Type B pancreatic cell (in vitro differentiated cells): ENCODE data around the gene AJAP1. TPM values are rescaled to one million over a fixed set of nuclear protein-coding genes. Genes with fewer than 3 reads are reported as not detected.

Experiments
- DNase-seq: peaks from one replicate; pipeline ENCODE4 v3.0.0; 2021; ENCODE audit warnings: mixed read lengths; ENCODE audit not compliant: unreplicated experiment; ENCODE audit errors: extremely low spot score
- H3K27ac Mint-ChIP-seq: 2 replicates; pipeline ENCODE4 v1.8.0; 2021; ENCODE audit warnings: mild to moderate bottlenecking, mixed read lengths
- H3K27me3 Mint-ChIP-seq: 2 replicates; pipeline ENCODE4 v1.8.0; 2021; ENCODE audit warnings: mixed read lengths
- H3K36me3 Mint-ChIP-seq: 2 replicates; pipeline ENCODE4 v1.8.0; 2021; ENCODE audit warnings: mixed read lengths
- H3K4me1 Mint-ChIP-seq: one replicate; pipeline ENCODE4 v1.8.0; 2021; ENCODE audit warnings: mixed read lengths; ENCODE audit not compliant: unreplicated experiment
- H3K4me3 Mint-ChIP-seq: 2 replicates; pipeline ENCODE4 v1.8.0; 2021; ENCODE audit warnings: mild to moderate bottlenecking, mixed read lengths
- H3K9me3 Mint-ChIP-seq: 2 replicates; pipeline ENCODE4 v1.8.0; 2021; ENCODE audit warnings: mixed read lengths
- total RNA-seq: library from RNA; stranded (reverse); gene quantifications from 2 replicates; pipeline ENCODE4 v1.2.1, GENCODE V29; 2021; ENCODE audit warnings: low replicate concordance
- TF ChIP-seq, protein P1 (sequence below): fragments of 200-600 bp; sonication (generic); conservative IDR thresholded peaks from 2 replicates; pipeline ENCODE4 v1.5.0; 2021; ENCODE audit warnings: antibody characterized with exemption, mild to moderate bottlenecking

AJAP1 gene
- total RNA-seq, 1 donor from 2014 or later: 9.5 TPM

DNA sequence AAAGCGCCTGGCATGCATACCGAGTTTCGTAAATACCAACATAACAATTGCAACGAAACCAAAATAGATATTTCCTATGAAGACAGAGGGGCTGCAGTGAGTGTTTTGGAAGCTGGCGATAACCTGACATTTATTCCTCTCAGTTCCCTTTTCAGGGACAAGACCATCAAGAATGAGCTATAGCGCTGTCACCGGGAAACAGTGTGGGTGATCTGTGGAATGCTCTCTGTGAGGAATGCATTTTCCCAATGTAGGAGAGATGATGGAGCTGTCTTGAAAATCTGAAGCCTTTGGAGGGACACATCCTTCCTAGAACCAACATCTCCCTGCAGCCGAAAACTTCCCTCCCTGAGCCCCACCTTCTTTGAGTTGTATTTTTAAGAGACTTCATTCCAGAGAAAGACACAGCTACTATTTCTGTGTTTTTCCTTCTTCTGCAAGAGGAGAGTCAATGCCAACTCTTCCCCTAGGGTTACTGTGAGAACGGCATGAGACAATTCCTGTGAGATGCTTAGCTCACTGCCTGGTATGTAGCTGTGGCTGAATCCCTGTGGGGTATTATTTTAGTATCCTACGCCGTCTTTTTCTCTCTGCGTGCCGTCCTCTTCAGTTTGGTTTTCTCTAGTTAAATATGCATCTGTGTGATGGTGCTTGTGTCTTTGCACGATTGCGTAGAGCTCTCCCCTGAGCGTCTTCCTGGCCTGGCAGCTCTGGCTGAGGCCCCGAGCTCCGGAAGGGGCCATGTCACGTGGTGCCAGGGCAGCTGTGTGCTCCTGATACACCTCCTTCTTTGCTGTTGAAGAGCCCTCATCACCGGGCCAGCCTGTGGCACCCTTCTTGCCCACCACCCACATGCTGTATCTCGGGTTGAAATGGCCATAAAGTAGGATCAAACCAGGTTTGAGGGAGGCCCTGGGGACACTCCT is 45.2 kb downstream of the AJAP1 start:
- peaks cover 10% of the 10 kb centered on the region for H3K27me3 Mint-ChIP-seq
- H3K27ac Mint-ChIP-seq: no peak overlapping the region
- TF ChIP-seq, protein P1, sequence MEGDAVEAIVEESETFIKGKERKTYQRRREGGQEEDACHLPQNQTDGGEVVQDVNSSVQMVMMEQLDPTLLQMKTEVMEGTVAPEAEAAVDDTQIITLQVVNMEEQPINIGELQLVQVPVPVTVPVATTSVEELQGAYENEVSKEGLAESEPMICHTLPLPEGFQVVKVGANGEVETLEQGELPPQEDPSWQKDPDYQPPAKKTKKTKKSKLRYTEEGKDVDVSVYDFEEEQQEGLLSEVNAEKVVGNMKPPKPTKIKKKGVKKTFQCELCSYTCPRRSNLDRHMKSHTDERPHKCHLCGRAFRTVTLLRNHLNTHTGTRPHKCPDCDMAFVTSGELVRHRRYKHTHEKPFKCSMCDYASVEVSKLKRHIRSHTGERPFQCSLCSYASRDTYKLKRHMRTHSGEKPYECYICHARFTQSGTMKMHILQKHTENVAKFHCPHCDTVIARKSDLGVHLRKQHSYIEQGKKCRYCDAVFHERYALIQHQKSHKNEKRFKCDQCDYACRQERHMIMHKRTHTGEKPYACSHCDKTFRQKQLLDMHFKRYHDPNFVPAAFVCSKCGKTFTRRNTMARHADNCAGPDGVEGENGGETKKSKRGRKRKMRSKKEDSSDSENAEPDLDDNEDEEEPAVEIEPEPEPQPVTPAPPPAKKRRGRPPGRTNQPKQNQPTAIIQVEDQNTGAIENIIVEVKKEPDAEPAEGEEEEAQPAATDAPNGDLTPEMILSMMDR: no peak
- H3K4me1 Mint-ChIP-seq: peaks cover 4% of the 10 kb centered on the region
- no peak for DNase-seq
- no peaks in the 10 kb centered on the region for H3K9me3 Mint-ChIP-seq
- no peaks in the 10 kb centered on the region for H3K36me3 Mint-ChIP-seq
- H3K4me3 Mint-ChIP-seq: no peak overlapping the region

DNA sequence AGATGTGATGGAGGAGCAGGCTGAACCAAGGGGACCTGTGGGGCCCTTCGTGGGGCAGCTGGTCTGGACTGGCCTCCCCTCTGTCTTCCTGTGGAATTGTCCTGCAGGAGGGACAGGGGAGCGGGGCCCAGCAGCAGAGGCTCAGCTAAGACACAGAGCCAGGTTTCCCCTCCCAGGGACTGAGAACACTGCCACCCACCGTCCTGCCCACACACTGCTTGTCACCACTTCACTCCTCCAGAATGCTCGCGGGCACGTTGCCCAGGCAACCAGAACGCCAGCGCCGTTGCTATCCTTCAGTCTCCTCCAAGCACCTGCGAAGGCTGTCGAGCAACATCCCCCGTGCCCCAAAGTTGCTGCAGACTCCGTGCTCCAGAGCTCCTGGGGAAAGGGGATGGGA is 46.4 kb downstream of the AJAP1 start:
- Mint-ChIP-seq H3K4me1 (peaks cover 4% of the 10 kb centered on the region), H3K27ac (no peak overlapping the region), H3K9me3 (no peaks in the 10 kb centered on the region), H3K36me3 (no peaks in the 10 kb centered on the region), H3K27me3 (peaks cover 7% of the 10 kb centered on the region), H3K4me3 (no peak overlapping the region)
- DNase-seq: no peak
- TF ChIP-seq, protein P1: no peak

DNA sequence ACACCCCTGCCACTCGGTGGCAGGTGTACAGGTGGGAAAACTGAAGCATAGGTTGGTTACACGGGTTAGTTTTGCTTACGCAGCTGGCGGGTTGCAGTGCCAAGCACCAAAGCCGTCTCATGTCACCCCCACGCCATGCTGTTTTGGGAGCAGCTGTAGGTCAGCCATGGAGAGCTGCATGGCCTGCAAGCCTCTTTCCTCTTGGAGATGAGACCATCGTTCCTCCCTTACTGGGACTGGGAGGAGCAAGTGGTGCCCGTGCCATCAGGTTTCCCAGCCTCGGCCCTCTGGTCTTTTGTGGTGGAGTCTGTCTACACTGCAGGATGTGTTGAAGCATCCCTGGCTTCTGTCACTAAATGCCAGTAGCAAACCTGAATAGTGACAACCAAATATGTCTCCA is 46.9 kb downstream of the AJAP1 start:
- H3K4me1 Mint-ChIP-seq: peaks cover 4% of the 10 kb centered on the region

DNA sequence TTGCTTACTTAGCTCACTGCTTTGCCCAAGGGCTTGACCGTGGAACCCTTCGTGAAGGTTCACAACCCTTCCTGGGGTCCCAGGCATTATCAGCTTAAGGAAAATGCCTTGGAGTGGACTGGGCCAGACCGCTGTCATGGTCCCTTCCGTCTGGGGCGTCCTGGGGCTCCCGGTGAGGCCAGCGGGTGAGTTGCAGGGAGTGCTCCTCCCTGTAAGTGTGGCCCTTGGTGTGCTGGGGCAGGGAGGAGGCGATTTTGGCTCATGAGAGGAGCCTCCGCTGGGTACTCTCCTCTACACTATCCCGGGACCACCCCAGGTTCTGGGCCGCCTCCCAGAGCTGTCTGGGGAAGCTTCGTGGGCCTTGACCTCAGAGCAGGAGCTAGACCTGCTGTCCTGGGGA is 48.1 kb downstream of the AJAP1 start:
- DNase-seq: no peak
- H3K9me3 Mint-ChIP-seq: no peaks in the 10 kb centered on the region
- peaks cover 4% of the 10 kb centered on the region for H3K4me1 Mint-ChIP-seq
- peaks cover 3% of the 10 kb centered on the region for H3K36me3 Mint-ChIP-seq
- no peak overlapping the region for H3K4me3 Mint-ChIP-seq
- H3K27ac Mint-ChIP-seq: no peak overlapping the region
- TF ChIP-seq, protein P1: no peak
- peaks cover 8% of the 10 kb centered on the region for H3K27me3 Mint-ChIP-seq

More for the DNA sequence above, 46.9 kb downstream of the AJAP1 start:
- Mint-ChIP-seq H3K36me3 (no peaks in the 10 kb centered on the region), H3K27ac (no peak overlapping the region), H3K4me3 (no peak overlapping the region), H3K9me3 (no peaks in the 10 kb centered on the region), H3K27me3 (peaks cover 7% of the 10 kb centered on the region)
- TF ChIP-seq, protein P1: no peak
- no peak for DNase-seq

DNA sequence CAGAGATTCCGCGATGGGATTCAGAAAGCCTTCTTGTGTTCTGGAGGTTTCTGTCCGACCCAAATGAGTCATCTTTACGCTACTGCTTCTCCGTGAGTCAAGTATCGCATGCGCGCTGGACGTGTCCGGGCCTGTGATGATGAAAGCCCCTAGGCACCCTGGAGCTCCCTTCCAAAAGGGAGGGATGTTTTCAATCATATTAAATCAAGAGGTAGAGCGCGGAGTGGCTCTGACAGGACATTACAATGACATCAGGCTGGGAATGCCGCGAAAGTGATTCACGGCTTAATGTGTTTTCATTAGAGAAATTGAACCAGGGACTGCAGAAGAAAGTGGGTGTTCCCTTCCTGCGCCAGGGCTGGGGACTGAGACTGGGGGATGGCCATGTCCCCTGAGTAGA is 48.5 kb downstream of the AJAP1 start:
- no peak for DNase-seq
- Mint-ChIP-seq H3K4me1 (peaks cover 4% of the 10 kb centered on the region), H3K27ac (no peak overlapping the region), H3K4me3 (no peak overlapping the region), H3K36me3 (peaks cover 4% of the 10 kb centered on the region), H3K9me3 (no peaks in the 10 kb centered on the region), H3K27me3 (peaks cover 10% of the 10 kb centered on the region)
- TF ChIP-seq, protein P1: no peak
